Nephron (organoid): ENCODE results near the gene CPT1C.

Source experiments
- H3K27ac Mint-ChIP-seq, 3 experiments: 2 replicates each; pipeline ENCODE4 v1.8.0; 2020; ENCODE audit warnings: mixed read lengths in 3 of 3, mild to moderate bottlenecking in 2 of 3, moderate library complexity in 1 of 3
- H3K27me3 Mint-ChIP-seq: 2 replicates; pipeline ENCODE4 v1.8.0; 2021; ENCODE audit warnings: low read depth, mild to moderate bottlenecking, moderate library complexity, mixed read lengths
- H3K36me3 Mint-ChIP-seq: 2 replicates; pipeline ENCODE4 v1.8.0; 2020; ENCODE audit warnings: low read depth, mixed read lengths
- H3K4me1 Mint-ChIP-seq: 2 replicates; pipeline ENCODE4 v1.8.0; 2020; ENCODE audit warnings: mixed read lengths
- H3K4me3 Mint-ChIP-seq, 3 experiments: 2 replicates each; pipeline ENCODE4 v1.8.0; 2020; ENCODE audit warnings: mild to moderate bottlenecking in 3 of 3, mixed read lengths in 3 of 3, moderate library complexity in 2 of 3
- H3K9me3 Mint-ChIP-seq: 2 replicates; pipeline ENCODE4 v1.8.0; 2020; ENCODE audit warnings: mixed read lengths
- CTCF ChIP-seq, 3 experiments: fragments of 200-600 bp; sonication (generic); IDR thresholded peaks; one replicate each; pipeline ENCODE4 v1.5.0; 2021; ENCODE audit warnings: antibody characterized with exemption in 3 of 3; ENCODE audit not compliant: unreplicated experiment in 3 of 3

The CPT1C gene

GRCh38 chr19:49658139-49658517, 32.8 kb upstream of the CPT1C start:
- Mint-ChIP-seq H3K4me1 (no peaks in the 10 kb centered on the region), H3K4me3 (no peak overlapping the region), H3K27ac (no peak overlapping the region), H3K27me3 (peaks cover 3% of the 10 kb centered on the region), H3K9me3 (no peaks in the 10 kb centered on the region), H3K36me3 (peaks cover 54% of the 10 kb centered on the region)
- TF ChIP-seq CTCF (IDR thresholded peaks at IDR 0.05; ENCODE audit: unreplicated experiment in 3 of 3) = no peak

GRCh38 chr19:49658566-49659442, 32.1 kb upstream of the CPT1C start:
- H3K27me3 Mint-ChIP-seq = peaks cover 3% of the 10 kb centered on the region

GRCh38 chr19:49660338-49660961, 30.5 kb upstream of the CPT1C start:
- Mint-ChIP-seq H3K27ac (no peak overlapping the region), H3K4me1 (peaks cover 10% of the 10 kb centered on the region)

More at GRCh38 chr19:49658566-49659442, 32.1 kb upstream of the CPT1C start:
- peaks cover 54% of the 10 kb centered on the region for H3K36me3 Mint-ChIP-seq
- H3K9me3 Mint-ChIP-seq = no peaks in the 10 kb centered on the region
- H3K4me3 Mint-ChIP-seq = no peak overlapping the region
- no peak overlapping the region for H3K27ac Mint-ChIP-seq
- no peaks in the 10 kb centered on the region for H3K4me1 Mint-ChIP-seq
- no peak for TF ChIP-seq CTCF (IDR thresholded peaks at IDR 0.05; ENCODE audit: unreplicated experiment in 3 of 3)

GRCh38 chr19:49662011-49662410, 28.9 kb upstream of the CPT1C start:
- peaks cover 23% of the 10 kb centered on the region for H3K4me1 Mint-ChIP-seq
- no peak for TF ChIP-seq CTCF (IDR thresholded peaks at IDR 0.05; ENCODE audit: unreplicated experiment in 3 of 3)
- peak overlapping the region in 1 of 3 experiments; percentile 50 for H3K4me3 Mint-ChIP-seq
- H3K27ac Mint-ChIP-seq = no peak overlapping the region
- H3K36me3 Mint-ChIP-seq = peaks cover 38% of the 10 kb centered on the region
- H3K27me3 Mint-ChIP-seq = no peaks in the 10 kb centered on the region
- H3K9me3 Mint-ChIP-seq = no peaks in the 10 kb centered on the region

More at GRCh38 chr19:49660338-49660961, 30.5 kb upstream of the CPT1C start:
- Mint-ChIP-seq H3K27me3 (peaks cover 3% of the 10 kb centered on the region), H3K4me3 (no peak overlapping the region), H3K36me3 (peaks cover 49% of the 10 kb centered on the region), H3K9me3 (no peaks in the 10 kb centered on the region)
- no peak for TF ChIP-seq CTCF (IDR thresholded peaks at IDR 0.05; ENCODE audit: unreplicated experiment in 3 of 3)

GRCh38 chr19:49663224-49663623, 27.7 kb upstream of the CPT1C start:
- Mint-ChIP-seq H3K4me1 (peaks cover 29% of the 10 kb centered on the region), H3K9me3 (no peaks in the 10 kb centered on the region), H3K27ac (no peak overlapping the region), H3K36me3 (peaks cover 32% of the 10 kb centered on the region), H3K4me3 (peak overlapping the region; percentile 64 to 98 (median 72)), H3K27me3 (no peaks in the 10 kb centered on the region)
- no peak for TF ChIP-seq CTCF (IDR thresholded peaks at IDR 0.05; ENCODE audit: unreplicated experiment in 3 of 3)
